Stimulated activated CD4-positive, alpha-beta T cell treated with anti-CD3 and anti-CD28 coated beads, Interleukin-15, amount 100 ng/mL, for 24 hours (primary cell): Measurements from ENCODE around the gene PRC1.

Source experiments
- DNase-seq: peaks from one replicate; pipeline ENCODE4 v3.0.0-alpha.2; 2020

Gene PRC1

DNA sequence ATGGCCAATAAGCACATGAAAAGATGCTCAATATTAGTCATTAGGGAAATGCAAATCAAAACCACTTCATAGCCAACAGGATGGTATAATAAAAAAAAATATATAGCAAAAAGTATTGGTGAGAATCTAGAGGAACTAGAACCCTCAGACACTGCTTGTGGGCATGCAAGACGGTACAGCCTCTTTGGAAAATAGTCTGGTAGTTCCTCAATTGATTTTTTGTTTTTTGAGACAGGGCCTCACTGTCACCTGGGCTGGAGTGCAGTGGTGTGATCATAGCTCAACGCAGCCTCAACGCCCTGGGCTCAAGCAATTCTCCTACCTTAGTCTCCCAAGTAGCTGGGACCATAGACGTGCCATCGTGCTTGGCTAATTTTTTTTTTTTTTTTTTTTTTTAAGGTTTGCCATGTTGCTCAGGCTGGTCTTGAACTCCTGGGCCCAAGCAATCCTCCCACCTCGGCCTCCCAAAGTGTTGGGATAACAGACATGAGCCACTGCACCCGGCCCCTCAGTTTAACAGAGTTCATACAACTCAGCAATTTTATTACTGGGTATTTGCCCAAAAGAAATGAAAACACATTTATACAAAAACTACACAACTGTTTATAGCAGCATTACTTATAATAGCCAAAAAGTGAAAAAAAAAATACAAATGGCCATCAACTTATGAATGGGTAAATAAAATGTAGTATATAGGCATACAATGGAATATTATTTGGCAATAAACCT, 5.1 kb downstream of the PRC1 start:
- no peak for DNase-seq

DNA sequence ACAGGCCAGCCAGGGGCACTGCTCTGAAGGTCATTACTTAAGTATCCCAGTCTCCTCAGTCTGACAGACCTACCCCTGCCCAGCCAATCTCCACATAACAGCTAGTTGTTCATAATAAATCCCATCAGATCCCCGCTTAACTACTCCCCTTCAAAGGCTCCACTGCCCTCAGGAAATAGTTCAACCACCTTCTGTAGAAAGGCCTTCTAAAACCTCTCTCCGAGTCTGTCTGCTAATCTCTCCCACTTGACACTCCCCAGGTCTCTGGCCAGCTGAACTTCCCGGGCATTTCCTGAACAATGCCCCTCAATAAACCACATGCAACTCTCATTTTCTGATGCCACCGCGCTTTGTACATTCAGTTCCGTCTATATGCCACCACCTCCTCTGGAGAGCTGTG, 6.0 kb downstream of the PRC1 start:
- DNase-seq: no peak

DNA sequence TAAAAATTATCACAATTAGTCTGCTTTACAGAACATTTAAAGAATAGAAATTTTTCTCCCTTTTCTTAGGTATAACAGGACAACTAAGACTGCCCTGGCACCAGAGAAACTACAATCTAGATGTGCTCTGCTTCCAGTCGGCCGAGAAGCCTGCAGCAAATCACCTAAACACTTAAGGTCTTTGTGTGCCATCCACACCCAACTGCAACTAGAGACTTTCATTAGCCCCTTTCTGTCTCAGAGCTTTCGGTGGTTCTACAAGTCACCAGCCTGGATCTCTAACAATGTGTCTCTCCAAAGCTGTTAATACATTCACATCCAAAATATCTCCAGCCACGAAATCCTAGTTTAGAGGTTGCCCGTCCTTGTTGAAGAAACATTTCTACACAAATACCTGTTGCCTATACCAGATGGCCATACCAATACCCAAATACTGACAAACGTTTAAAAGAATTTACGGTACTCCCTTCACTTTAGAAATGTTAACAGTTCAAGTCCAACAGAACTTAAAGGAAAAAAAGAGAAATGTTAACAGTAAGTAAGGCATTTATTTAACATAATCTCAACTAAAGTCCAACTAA, 6.7 kb downstream of the PRC1 start:
- DNase-seq: no peak

DNA sequence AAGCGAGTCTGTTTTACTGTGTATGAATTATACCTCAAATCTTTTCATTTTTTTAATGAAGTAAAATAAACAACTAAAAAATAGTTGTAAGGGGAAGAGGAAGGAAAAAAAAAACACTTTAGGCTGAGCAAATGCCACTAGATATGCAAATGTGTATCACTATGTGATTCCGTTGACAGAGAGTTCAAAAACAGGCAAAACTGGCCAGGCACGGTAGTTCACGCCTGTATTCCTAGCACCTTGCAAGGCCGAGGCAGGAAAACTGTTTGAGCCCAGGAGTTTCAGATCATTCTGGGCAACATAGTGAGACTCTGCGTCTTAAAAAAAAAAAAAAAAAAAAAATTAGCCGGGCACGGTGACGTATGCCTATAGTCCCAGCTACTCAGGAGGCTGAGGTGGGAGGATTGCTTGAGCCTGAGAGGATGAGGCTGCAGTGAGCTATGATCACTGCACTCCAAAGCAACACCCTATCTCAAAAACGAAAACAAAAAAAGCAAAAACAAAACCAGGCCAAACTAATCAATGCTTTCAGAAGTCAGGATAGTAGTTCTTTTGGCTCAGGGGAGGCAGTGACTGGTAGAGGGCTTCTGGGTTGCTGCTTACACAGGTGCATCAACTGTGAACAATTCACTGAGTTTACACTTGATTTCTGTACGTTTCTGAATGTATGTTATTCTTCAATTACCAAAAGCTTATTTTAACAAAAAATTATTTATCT, 7.4 kb downstream of the PRC1 start:
- DNase-seq: no peak

DNA sequence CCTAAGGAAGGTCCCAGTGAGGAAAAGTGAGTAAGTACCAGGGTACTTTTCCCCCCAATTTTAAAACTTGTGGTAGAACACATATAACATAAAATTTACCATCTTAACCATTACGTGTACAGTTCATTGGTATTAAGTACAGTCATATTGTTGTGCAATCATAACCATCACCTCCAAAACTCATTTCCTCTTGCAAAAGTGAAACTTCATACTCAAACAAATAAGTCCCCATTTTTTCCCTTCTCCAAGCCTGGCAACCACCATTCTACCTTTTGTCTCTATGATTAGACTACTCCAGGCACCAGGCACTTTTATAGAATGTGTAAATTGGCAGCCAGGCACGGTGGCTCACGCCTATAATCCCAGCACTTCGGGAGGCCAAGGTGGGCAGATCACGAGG, 12.2 kb downstream of the PRC1 start:
- no peak for DNase-seq

DNA sequence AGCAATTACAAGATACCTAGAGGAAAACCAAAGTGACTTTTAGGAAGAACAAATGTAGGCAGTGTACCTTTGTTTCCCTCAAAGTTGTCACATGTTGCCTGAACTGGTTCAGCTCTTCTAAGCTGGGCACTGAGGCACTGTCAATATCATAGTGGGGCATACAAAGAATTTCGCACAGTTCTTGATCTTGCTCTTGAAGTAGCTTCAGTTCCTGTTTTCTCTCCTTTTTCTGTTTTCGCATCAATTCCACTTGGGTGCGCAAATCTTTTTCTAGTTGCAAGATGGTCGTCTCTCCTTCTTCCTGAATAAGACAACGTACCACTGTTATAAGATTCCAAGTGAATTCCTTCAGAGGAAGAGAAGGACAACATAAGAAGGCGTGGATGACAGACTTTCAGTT, 12.7 kb downstream of the PRC1 start:
- no peak for DNase-seq

DNA sequence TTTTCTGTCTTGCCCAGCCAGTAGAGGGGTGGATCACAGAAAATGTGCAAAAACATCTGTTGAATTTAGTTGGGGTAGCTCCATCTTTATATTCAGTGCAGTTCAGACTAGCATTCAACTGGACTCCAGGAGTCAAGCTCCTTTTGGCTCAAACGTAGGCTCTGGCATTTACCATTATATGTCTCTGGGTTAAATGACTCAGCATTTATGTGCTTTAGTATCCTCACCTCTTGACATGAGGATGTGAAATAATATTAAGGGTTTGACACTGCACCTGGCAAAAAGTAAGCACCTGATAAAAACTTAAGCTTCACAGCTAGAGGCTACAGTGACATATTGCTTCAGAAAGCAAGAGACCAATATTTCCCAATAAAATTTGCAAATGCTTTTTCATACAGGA, 14.8 kb downstream of the PRC1 start:
- no peak for DNase-seq

DNA sequence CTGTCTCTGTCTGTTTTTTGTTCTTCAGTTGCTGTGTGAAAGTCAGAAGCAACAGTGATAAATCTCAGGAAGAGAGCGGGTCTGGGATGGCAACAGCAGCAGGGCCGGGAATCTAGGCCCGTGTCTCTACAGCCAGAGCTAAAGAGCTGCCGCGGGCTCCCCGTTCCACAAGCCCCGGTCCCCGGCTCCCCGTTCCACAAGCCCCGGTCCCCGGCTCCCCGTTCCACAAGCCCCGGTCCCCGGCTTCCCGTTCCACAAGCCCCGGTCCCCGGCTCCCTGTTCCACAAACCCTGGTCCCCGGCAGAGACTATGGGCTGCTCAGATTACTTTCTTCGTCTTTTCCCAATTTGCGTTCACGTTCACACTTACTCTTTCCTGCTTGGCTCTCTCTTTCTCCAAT, 20.1 kb downstream of the PRC1 start:
- no peak for DNase-seq

DNA sequence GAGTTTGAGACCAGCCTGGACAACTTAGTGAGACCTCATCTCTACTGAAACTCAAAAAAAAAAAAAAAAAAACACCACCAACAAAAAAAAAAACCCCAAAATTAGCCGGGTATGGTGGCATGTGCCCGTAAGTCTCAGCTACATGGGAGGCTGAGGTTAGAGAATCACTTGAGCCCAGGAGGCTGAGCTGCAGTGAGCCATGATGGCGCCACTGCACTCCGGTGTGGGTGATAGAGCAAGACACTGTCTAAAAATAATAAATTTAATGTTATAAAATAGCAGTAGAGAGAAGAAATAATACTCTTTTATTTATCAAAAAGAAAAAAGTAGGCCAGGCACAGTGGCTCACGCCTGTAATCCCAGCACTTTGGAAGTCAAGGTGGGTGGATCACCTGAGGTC, 22.2 kb downstream of the PRC1 start:
- DNase-seq: no peak

DNA sequence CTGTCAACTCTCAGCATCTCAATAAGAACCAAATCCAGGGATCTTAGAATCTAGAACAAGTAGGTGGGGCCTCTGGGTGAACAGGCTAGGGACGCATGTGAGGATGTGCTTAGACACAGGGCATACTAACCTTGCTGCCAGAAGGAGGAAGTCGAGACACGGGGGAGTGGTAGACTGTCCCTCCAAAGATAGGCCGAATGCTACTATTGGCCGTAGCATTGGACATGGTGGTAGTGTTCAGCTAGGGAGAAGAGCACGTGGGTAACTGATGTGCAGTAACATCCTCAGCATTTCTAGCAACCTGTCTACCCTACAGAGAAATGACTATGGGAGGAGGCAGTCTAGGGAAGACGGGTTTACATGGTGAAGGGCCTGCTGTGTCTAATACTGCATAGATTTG, 24.1 kb downstream of the PRC1 start:
- DNase-seq: no peak

DNA sequence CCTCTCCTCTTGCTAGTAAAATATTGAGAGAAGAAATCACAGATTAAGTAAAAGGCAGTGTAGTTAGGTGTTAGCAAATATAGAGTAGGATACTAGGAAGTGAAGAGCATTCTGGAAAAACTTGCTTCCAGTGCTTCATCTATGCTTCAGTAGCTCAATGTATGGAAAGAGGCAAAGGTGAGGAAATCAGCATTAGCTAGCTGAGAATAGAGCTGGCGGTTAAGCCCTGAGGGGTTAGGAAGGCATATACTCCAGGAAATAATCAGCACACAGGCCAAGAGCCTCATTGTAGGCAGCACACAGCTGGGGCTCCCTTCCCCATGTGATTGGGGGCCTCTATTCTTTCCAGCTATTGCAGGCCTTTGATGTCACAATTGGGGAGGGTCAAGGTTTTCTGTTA, 25.9 kb downstream of the PRC1 start:
- no peak for DNase-seq

DNA sequence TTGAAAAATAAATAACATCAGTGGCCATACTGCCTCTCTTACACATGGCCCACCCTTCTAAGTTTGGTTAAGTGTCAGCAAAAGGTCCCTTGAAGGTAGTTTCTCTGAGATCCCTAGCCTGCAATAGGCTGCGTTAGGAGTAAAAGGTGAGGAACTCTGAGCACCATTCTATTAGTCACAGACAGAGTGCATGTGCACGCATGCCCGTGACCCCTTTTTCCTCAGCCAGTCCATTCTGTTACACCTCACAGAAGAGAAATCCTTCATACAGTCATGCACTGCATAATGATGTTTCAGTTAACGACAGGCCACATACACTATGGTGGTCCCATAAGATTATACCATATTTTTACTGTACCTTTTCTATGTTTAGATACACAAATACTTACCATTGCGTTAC, 27.1 kb downstream of the PRC1 start:
- no peak for DNase-seq

DNA sequence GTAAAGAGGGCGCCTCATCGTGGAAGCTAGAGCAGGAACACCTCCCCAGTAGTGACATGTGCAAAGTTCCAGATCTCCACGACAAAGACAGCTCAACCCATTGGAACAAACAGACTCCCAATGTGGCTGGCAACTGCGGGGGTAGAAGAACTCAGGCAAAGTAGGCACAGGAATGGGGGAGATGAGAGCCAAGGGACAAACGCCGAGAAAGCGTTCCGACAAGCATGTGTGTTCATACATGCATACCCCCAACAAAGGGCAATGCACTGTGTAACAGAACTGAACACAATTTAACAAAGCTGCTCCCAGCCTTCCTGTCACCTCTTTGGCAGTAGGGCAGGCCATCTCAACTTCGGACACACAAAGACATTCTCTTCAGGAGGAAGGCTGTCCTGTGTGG, 28.1 kb downstream of the PRC1 start:
- no peak for DNase-seq

DNA sequence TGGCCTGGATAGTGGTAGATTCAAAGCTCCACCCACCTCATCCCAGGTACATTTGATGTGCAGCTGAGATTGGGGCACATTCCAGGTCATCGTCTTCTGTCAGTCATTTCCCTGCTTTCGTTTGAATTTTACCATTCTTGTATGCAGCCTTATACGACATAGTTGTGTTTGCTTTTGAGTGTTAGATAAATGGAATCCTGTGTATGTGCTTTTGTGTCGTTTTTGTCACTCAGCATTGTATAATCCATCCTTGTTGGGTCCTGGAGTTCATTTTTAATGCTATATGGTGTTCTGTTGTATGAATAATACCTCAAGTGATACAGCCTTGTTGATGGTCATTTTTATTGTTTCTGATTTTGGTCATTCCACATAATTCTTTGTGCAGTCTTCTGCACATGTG, 32.3 kb downstream of the PRC1 start:
- no peak for DNase-seq

DNA sequence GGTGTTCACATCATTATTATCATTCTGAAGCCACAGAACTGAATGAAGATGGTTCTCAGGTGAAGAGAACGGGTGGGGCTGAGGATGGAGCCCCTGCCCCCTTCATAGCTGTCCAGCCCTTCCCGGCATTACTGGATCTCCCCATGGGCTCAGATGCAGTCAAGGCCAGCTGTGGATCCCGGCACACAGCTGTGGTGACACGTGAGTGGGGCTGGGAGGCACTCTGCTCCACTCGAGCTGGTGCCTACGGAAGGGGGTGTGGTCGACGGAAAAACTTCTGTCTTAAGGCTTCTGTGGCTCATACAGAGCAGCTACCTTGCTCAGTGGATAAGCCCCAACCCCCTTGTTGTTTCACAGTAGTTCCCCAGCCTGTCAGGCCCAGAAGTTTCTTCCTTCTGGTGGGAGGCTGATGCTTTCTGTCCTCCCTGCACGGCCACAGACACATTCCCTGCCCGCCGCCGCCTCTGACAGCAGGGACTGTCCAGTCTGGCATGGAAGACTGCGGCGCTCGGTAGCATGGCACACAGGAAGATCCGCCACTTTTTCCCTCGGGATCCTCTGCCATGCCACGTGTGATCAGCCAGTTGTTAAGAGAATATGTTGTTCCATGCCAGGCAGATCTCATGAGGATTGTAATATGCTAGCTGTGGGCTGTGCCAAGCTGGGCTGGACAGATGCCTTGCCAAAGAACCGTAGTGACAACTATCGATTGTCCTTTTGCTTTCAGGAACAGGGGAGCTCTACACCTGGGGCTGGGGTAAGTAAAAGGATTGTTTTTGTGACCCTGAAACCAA, 33.8 kb downstream of the PRC1 start:
- DNase-seq: no peak

DNA sequence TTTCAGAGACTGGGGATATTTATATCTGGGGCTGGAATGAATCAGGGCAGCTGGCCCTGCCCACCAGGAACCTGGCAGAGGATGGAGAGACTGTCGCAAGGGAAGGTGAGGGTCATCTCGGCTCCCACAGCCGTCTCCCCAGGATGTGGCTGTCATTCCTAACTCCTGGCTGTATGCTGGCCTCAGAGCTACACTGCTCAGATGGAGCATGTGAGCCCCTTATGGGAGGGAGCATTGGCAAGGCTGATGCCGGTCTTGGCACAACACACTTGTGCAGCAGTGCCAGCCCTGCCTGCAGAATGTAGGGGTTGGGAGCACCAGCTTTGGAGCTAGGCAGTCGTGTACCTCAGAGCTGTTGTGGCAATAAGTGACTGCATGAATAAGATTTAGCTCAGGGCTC, 34.4 kb downstream of the PRC1 start:
- no peak for DNase-seq

DNA sequence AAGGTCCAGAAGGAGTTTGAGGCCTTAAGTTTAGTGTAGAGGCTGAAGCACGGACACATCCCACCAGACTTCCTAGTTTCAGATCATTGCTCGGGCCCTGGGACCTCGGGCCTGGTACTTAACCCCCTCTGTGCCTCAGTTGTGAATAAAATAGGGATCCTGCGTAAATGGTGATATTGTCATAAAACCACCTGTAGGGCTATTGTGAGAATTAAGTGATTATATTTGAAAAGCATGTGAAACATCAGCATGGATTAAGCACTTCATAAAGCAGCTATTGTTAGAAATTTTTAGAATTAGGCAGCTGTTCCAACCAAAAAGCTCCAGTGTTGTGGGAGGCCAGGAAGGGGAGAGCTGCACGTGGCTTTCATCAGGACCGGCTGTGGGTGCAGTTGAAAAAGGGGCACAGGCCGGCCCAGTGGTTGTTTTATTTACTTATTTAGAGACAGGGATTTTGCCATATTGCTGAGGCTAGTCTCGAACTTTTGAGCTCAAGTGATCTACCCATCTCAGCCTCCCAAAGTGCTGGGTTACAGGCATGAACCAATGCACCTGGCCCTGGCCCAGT, 35.2 kb downstream of the PRC1 start:
- no peak for DNase-seq

DNA sequence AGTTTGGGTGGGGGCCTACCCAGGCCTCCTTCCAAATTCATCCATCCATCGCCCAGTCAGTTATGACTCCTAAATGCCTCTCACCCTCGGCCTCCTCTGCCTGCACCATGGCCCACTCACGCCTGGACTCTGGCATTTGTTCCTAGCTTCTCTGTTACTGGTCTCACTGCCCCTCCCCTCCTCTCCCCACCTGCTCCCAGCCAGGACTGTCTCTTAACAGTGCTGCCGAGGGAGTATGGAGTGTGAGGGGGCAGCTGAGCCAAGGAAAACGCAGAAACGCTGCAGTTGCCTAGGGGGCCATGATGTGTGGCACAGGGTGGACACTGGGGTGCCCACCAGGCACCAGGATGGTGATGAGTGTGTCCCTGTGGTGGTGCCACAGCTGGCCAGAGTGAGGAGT, 36.5 kb downstream of the PRC1 start:
- no peak for DNase-seq

DNA sequence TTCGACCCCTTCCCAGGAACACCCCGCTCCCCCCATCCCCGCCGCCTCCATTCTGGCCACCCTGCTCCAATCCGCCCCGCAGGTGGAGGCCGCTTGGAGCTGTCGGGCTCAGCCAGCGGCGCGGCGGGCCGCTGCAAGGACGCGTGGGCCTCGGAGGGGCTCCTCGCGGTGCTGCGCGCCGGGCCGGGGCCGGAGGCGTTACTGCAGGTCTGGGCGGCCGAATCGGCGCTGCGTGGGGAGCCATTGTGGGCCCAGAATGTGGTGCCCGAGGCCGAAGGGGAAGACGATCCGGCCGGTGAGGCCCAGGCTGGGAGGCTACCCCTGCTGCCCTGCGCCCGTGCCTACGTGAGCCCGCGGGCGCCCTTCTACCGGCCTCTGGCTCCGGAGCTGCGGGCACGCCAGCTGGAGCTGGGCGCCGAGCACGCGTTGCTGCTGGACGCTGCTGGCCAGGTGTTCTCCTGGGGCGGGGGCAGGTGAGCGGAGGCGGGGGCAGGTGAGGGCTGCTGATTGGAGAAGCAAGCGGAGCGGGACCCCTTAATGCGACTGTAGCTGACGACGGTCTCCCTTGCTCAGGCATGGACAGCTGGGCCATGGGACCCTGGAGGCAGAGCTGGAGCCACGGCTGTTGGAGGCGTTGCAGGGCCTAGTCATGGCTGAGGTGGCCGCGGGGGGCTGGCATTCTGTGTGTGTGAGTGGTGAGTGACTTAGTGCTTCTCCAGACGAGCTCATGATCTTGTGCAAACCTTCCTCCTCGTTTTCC, 37.1 kb downstream of the PRC1 start:
- DNase-seq: no peak

DNA sequence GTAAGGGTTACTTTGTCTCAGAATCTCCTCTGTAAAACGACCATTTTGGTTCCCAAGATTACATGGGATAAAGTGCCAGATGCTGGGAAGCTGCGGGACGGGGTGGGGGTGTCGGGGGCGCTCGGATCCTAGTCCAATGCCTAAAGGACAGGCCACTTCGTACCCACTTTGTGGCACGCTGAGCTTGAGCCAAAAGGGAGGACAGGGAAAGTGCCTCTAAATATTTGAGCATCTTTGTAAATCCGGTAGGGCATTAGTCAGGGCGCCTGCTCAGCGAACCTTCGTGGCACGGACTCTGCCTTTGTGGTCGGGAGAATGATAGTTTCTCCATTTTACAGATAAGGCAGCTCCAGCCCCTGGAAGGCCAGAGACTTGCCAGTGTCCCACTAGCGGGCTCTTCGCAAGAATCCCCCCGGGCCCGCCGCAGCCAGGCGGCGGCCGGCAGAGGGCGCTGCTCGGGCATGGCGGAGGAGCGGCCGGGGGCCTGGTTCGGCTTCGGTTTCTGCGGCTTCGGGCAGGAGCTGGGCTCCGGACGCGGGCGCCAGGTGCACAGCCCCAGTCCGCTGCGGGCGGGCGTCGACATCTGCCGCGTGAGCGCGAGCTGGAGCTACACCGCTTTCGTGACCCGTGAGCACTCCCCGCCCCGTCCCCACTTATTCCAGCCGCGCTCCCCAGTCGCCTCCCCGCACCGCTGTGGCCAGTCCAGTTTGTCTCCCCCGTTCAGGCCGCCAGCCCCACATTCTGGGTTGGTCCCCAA, 37.9 kb downstream of the PRC1 start:
- peak; percentile 76 for DNase-seq

DNA sequence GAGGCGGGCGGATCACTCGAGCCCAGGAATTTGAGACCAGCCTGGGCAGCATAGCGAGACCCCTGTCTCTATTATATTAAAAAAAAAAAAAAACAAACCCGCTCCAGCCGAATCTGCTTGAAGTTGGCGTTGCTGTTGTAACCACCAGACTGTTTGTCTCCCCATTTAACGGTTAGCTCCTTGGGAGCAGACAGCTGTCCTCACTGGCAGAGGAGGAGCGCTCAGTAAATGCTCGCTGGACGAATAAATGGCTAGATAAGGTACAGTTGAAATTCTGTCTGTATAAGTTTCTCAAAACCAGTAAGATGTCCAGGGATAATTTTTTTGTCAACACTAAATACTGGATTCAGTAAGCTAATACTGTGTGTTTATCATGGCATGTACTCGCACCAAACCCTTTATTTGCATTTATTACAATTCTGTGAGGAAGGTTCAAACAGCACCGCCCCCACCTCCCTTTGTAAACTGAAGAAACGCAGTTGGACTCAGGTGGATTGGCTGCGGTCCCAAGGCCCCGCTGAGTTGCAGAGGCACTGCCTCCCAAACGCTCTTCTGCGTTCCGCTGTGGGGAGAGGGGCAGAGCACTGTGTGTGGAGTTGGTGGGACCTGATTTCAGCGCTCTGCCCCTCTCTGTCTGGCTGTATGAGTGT, 38.6 kb downstream of the PRC1 start:
- no peak for DNase-seq
